Uterus (tissue), 2 donors: ENCODE measurements around the gene BLID.

Experiments
- POLR2A ChIP-seq, 2 donors: fragments of 450-650 bp; IDR thresholded peaks; one replicate each; pipeline ENCODE4 v1.6.1; 2016; ENCODE audit warnings: antibody characterized with exemption in 2 of 2, mild to moderate bottlenecking in 1 of 2, moderate library complexity in 1 of 2
- TF ChIP-seq, protein P1 (sequence below), 4 experiments: fragments of 200-600 bp in 2 of 4; fragments of 450-650 bp in 2 of 4; sonication (generic) in 2 of 4; IDR thresholded peaks; one replicate each; pipeline ENCODE4 v1.5.1; 2016 to 2019; ENCODE audit warnings: antibody characterized with exemption in 4 of 4, mild to moderate bottlenecking in 2 of 4, moderate library complexity in 1 of 4

DNA sequence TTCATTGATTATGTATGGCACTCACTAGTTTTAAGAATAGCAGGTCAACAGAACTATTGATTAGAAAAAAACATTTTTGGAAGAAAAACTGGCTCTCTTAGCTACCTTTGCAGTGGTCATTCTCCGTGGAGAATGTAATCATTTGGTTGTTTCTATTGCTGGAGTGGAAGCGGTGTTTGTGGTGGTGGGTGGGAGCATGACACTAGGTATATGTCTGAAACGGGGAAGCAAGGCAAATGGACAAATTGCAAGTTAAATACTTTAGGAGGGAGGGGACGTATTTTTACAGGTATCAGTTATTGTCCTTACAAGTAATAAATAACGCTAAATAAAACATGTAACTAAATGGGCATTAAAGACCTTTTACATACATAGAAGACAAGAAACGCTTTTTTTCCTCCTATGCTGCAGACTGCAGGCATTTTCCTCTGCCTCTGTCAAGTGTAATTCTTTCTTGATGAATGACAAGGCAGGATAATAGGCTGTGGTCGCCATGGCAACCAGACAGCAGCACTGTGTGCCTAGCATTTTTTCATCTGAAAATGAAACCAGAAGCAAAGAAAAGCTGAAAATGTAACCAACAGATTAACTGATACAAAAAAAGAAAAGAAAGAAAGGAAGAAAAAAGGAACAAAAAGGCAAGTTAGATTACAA, 46.2 kb downstream of the BLID start:
- TF ChIP-seq, protein P1, sequence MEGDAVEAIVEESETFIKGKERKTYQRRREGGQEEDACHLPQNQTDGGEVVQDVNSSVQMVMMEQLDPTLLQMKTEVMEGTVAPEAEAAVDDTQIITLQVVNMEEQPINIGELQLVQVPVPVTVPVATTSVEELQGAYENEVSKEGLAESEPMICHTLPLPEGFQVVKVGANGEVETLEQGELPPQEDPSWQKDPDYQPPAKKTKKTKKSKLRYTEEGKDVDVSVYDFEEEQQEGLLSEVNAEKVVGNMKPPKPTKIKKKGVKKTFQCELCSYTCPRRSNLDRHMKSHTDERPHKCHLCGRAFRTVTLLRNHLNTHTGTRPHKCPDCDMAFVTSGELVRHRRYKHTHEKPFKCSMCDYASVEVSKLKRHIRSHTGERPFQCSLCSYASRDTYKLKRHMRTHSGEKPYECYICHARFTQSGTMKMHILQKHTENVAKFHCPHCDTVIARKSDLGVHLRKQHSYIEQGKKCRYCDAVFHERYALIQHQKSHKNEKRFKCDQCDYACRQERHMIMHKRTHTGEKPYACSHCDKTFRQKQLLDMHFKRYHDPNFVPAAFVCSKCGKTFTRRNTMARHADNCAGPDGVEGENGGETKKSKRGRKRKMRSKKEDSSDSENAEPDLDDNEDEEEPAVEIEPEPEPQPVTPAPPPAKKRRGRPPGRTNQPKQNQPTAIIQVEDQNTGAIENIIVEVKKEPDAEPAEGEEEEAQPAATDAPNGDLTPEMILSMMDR (IDR thresholded peaks at IDR 0.05), result no peak
- no peak for TF ChIP-seq POLR2A (IDR thresholded peaks at IDR 0.05)
